Activated CD8-positive, alpha-beta memory T cell treated with anti-CD3 and anti-CD28 coated beads, Interleukin-2, amount 50 U/mL, for 48 hours (primary cell): ENCODE measurements around the gene PRR23C.

Source experiments
- DNase-seq: peaks from one replicate; pipeline ENCODE4 v3.0.0-alpha.2; 2020

PRR23C gene

GRCh38 chr3:138995706-138996105 is 49.0 kb downstream of the PRR23C start:
- no peak for DNase-seq
